ENCODE results near the gene GLRX5. TPM values are rescaled to one million over a fixed set of nuclear protein-coding genes. Genes with fewer than 3 reads are reported as not detected.

The GLRX5 gene
- total RNA-seq, 1 experiment from 2014 or later = 68.8 TPM

DNA sequence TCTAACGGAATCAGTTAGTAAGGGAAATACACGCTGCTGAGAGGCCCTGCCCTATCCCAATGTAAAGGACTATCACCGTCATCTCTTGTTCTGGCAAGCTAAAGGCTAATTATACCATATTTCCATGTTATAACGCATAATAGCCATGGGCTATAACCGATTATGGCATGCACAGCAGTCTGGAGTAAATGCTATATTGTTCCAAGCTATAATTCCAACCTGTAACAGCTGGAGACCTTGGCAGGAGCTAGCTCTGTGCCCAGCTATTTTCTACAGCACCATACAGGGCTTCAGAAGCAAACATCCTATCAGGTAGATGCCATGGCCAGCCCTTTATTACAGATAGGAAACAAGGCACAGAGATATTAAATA lies 44.7 kb upstream of the GLRX5 start:
- Histone ChIP-seq H3K4me3 (ENCODE audit: low read depth, low read length, poor library complexity, severe bottlenecking) (no peak overlapping the region), H3K27me3 (replicated peaks; ENCODE audit: insufficient read depth, low read depth, low read length, poor library complexity) (no peaks in the 10 kb centered on the region), H3K36me3 (ENCODE audit: insufficient read depth, low read length, poor library complexity, severe bottlenecking) (no peaks in the 10 kb centered on the region), H3K9me3 (ENCODE audit: low read depth, low read length, poor library complexity, severe bottlenecking) (no peaks in the 10 kb centered on the region), H3K4me1 (ENCODE audit: insufficient read depth, low read length, poor library complexity, severe bottlenecking) (no peaks in the 10 kb centered on the region), H3K27ac (ENCODE audit: low read depth, low read length, poor library complexity, severe bottlenecking) (no peak overlapping the region)
- no peak for DNase-seq (ENCODE audit: low spot score)
- TF ChIP-seq, protein P1, sequence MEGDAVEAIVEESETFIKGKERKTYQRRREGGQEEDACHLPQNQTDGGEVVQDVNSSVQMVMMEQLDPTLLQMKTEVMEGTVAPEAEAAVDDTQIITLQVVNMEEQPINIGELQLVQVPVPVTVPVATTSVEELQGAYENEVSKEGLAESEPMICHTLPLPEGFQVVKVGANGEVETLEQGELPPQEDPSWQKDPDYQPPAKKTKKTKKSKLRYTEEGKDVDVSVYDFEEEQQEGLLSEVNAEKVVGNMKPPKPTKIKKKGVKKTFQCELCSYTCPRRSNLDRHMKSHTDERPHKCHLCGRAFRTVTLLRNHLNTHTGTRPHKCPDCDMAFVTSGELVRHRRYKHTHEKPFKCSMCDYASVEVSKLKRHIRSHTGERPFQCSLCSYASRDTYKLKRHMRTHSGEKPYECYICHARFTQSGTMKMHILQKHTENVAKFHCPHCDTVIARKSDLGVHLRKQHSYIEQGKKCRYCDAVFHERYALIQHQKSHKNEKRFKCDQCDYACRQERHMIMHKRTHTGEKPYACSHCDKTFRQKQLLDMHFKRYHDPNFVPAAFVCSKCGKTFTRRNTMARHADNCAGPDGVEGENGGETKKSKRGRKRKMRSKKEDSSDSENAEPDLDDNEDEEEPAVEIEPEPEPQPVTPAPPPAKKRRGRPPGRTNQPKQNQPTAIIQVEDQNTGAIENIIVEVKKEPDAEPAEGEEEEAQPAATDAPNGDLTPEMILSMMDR (conservative IDR thresholded peaks at IDR 0.05; ENCODE audit: low read depth, low read length) = no peak
- no peak for TF ChIP-seq EZH2 (IDR thresholded peaks at IDR 0.05; ENCODE audit: borderline replicate concordance, low read depth, low read length, poor library complexity, severe bottlenecking)
- intact Hi-C loops (cut with micrococcal nuclease; ENCODE audit: unreplicated experiment) = no loop called here
- ChIA-PET POLR2A (ENCODE audit: low non-redundant PET) (no interaction called here), CTCF (no interaction called here)
- no TSS peak for BruUV-seq (replicated peaks)

DNA sequence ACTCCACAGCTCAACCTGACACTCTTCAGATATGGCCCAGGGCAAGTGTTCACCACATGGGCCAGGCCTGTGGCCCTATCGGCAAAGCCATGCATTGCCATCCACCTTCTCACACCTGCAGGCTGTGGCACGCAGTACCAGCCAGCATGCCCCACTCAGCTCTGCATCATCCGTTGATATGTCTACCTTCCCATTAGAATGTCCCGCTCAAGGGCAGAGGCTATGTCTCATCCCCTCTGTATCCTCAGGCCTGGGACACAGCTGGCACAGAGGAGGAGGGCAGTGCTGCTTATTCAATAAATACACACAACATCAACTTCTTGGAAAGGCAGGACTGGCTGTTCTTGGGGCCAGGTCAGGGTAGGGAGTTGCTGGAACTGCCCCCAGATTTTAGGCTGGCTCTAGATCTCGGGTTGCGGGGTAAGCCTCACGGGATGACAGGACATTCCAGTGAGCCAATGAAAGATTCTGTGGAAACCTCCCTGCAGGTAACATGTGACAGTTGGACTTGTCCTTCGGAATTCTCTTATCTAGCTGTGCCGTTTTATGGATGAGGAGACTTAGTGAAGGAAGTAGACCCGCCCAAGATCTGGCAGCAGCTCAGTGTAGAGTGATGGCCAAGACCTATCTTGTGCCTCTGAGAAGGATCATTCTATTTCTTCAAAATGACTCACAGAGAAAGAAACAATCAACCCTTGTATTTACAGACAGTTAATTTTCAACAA lies 44.0 kb upstream of the GLRX5 start:
- Histone ChIP-seq H3K27me3 (replicated peaks; ENCODE audit: insufficient read depth, low read depth, low read length, poor library complexity) (no peaks in the 10 kb centered on the region), H3K4me1 (ENCODE audit: insufficient read depth, low read length, poor library complexity, severe bottlenecking) (no peaks in the 10 kb centered on the region), H3K9me3 (ENCODE audit: low read depth, low read length, poor library complexity, severe bottlenecking) (no peaks in the 10 kb centered on the region), H3K36me3 (ENCODE audit: insufficient read depth, low read length, poor library complexity, severe bottlenecking) (no peaks in the 10 kb centered on the region), H3K4me3 (ENCODE audit: low read depth, low read length, poor library complexity, severe bottlenecking) (no peak overlapping the region), H3K27ac (ENCODE audit: low read depth, low read length, poor library complexity, severe bottlenecking) (no peak overlapping the region)
- ChIA-PET POLR2A (ENCODE audit: low non-redundant PET) (no interaction called here), CTCF (no interaction called here)
- DNase-seq (ENCODE audit: low spot score) = no peak
- intact Hi-C loops (cut with micrococcal nuclease; ENCODE audit: unreplicated experiment) = no loop called here
- TF ChIP-seq, protein P1 (conservative IDR thresholded peaks at IDR 0.05; ENCODE audit: low read depth, low read length) = no peak
- TF ChIP-seq EZH2 (IDR thresholded peaks at IDR 0.05; ENCODE audit: borderline replicate concordance, low read depth, low read length, poor library complexity, severe bottlenecking) = no peak
- BruUV-seq (replicated peaks) = no TSS peak

DNA sequence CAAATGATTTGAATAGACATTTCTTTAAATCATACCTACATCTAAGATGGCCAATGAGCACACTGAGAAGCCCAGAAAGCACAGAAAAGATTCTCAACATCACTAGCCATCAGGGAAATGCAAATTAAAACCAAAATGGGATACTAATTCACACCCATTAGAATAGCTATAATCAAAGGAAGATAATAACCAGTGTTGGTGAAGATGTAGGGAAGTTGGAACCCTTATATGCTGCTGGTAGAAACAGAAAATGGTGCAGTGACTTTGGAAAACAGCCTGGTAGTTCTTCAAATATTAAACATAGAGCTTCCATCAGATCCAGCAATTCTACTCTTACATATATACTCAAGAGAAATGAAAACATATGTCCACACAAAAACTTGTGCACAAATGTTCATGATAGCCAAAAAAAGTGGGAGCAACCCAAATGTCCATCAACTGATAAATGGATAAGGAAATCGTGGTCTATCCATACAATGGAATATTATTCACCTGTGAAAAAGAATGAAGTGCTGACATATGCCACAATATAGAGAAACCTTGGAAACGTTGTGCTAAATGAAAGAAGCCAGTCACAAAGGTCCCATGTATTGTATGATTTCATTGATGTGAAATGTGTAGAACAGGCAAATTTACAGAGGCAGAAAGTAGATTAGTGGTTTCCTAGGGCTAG lies 42.8 kb upstream of the GLRX5 start:
- intact Hi-C loops (cut with micrococcal nuclease; ENCODE audit: unreplicated experiment) = no loop called here

More for the DNA sequence above, 42.8 kb upstream of the GLRX5 start:
- no peak overlapping the region for H3K27ac ChIP-seq (ENCODE audit: low read depth, low read length, poor library complexity, severe bottlenecking)
- H3K4me3 ChIP-seq (ENCODE audit: low read depth, low read length, poor library complexity, severe bottlenecking) = no peak overlapping the region
- H3K4me1 ChIP-seq (ENCODE audit: insufficient read depth, low read length, poor library complexity, severe bottlenecking) = no peaks in the 10 kb centered on the region
- BruUV-seq (replicated peaks) = no TSS peak
- H3K9me3 ChIP-seq (ENCODE audit: low read depth, low read length, poor library complexity, severe bottlenecking) = no peaks in the 10 kb centered on the region
- ChIA-PET CTCF (no interaction called here), POLR2A (ENCODE audit: low non-redundant PET) (no interaction called here)
- no peaks in the 10 kb centered on the region for H3K36me3 ChIP-seq (ENCODE audit: insufficient read depth, low read length, poor library complexity, severe bottlenecking)
- no peaks in the 10 kb centered on the region for H3K27me3 ChIP-seq (replicated peaks; ENCODE audit: insufficient read depth, low read depth, low read length, poor library complexity)
- no peak for DNase-seq (ENCODE audit: low spot score)
- TF ChIP-seq, protein P1 (conservative IDR thresholded peaks at IDR 0.05; ENCODE audit: low read depth, low read length) = no peak
- TF ChIP-seq EZH2 (IDR thresholded peaks at IDR 0.05; ENCODE audit: borderline replicate concordance, low read depth, low read length, poor library complexity, severe bottlenecking) = no peak
